Choroid plexus epithelial cell (primary cell): ENCODE measurements around the gene RIMS3.

ENCODE experiments used
- DNase-seq: peaks from one replicate; pipeline ENCODE4 v3.0.0-alpha.2; 2010; ENCODE audit warnings: low read depth
- H3K4me3 ChIP-seq: 2 replicates; pipeline ENCODE4 v1.5.1; 2011; ENCODE audit warnings: low read depth, mild to moderate bottlenecking, control low read depth, low read length, moderate library complexity
- TF ChIP-seq, protein P1 (sequence below): conservative IDR thresholded peaks from 2 replicates; pipeline ENCODE4 v1.5.1; 2011; ENCODE audit warnings: low read depth, mild to moderate bottlenecking, control low read depth, inconsistent platforms, low read length, moderate library complexity

The RIMS3 gene

DNA sequence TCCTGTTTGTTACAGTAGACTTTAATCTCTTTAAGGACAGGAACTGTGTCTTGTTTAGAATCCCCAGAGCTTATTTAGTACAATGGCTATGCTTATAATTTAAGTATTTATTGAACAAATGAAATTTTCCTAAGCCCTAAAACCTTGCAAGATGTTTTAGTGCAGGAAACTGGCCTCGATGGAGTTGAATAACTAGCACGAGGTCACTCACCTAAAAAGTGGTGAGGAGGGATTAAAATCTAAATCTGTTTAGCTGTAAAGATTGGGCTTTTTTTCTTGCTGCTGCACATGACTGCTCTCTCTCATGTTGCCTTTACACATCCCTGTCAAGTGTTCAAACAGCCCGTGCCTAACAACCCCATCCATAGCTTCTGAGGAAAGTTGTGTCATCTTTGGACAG is 36.2 kb upstream of the RIMS3 start:
- no peak for DNase-seq
- TF ChIP-seq, protein P1, sequence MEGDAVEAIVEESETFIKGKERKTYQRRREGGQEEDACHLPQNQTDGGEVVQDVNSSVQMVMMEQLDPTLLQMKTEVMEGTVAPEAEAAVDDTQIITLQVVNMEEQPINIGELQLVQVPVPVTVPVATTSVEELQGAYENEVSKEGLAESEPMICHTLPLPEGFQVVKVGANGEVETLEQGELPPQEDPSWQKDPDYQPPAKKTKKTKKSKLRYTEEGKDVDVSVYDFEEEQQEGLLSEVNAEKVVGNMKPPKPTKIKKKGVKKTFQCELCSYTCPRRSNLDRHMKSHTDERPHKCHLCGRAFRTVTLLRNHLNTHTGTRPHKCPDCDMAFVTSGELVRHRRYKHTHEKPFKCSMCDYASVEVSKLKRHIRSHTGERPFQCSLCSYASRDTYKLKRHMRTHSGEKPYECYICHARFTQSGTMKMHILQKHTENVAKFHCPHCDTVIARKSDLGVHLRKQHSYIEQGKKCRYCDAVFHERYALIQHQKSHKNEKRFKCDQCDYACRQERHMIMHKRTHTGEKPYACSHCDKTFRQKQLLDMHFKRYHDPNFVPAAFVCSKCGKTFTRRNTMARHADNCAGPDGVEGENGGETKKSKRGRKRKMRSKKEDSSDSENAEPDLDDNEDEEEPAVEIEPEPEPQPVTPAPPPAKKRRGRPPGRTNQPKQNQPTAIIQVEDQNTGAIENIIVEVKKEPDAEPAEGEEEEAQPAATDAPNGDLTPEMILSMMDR, result no peak
- H3K4me3 ChIP-seq, result no peak overlapping the region

DNA sequence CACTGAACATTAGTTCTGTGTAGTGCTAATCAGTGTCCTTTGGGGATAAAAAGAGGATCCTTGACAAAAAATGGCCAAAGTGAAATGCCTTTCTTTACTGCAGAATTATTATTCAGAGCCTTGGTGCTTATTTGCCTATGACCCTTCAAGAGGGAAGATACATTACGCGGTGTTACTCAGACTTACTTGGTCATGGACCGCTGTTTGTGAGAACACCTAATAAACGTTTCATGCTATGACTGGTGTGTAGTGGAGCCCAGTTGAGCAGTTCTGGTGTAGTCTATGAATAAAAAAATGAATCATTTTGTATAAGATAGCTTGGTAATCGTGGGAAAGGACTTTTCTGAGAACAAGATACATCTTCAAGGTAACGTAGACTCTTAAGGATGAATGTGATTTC is 34.3 kb upstream of the RIMS3 start:
- H3K4me3 ChIP-seq, result no peak overlapping the region
- TF ChIP-seq, protein P1, result no peak
- DNase-seq, result no peak

- TF ChIP-seq, protein P1, result no peak
- no peak overlapping the region for H3K4me3 ChIP-seq
- DNase-seq, result no peak
These were observed 32.0 kb upstream of the RIMS3 start for GRCh38 chr1:40697436-40697835.

GRCh38 chr1:40696294-40696693 is 30.8 kb upstream of the RIMS3 start:
- TF ChIP-seq, protein P1, result no peak
- no peak overlapping the region for H3K4me3 ChIP-seq
- no peak for DNase-seq

GRCh38 chr1:40694353-40694874 is 28.9 kb upstream of the RIMS3 start:
- TF ChIP-seq, protein P1, result no peak
- no peak for DNase-seq
- H3K4me3 ChIP-seq, result no peak overlapping the region

DNA sequence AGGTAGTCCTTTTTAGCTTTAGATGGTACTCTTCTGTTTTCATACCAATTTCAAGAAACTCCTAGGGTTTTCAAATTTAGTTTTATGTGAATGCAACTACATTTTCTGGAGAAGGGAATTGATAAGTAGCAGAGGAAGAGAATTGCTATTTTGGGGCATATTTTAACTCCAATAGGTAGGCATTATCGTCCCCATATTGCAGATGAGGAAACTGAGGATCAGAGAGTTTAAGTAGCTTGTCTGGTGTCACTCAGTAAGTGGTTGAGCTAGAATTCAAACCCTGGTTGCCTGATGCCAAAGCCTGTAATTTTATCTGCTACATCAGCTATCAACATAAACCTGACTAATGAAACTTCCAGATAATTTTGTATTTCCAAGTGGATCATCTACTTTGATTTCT is 27.9 kb upstream of the RIMS3 start:
- no peak for DNase-seq
- TF ChIP-seq, protein P1, result no peak
- H3K4me3 ChIP-seq, result no peak overlapping the region

- TF ChIP-seq, protein P1, result no peak
- DNase-seq, result peak; percentile 44
- peak overlapping the region; percentile 93 for H3K4me3 ChIP-seq
These were observed 27.0 kb upstream of the RIMS3 start for GRCh38 chr1:40692429-40692895.
